OCI-LY3 (cell line): ENCODE measurements around the gene MBNL1.

Source experiments
- CTCF ChIP-seq: fragments of 200-600, 300-600 bp; sonication (generic); IDR thresholded peaks from 2 replicates; pipeline ENCODE4 v1.5.1; 2014; ENCODE audit warnings: antibody characterized with exemption, low read length, low read depth
- EZH2phosphoT487 ChIP-seq: fragments of 200-600 bp; shearing (Covaris generic); IDR thresholded peaks from 2 replicates; pipeline ENCODE4 v1.6.1; 2018; ENCODE audit warnings: antibody characterized with exemption, mixed run types, low read depth

- TF ChIP-seq CTCF, result no peak
- no peak for TF ChIP-seq EZH2phosphoT487
These were observed 90.9 kb downstream of the MBNL1 start for GRCh38 chr3:152359385-152360248.
